DND-41 (cell line): ENCODE data around the gene CFB.

Experiments
- ATAC-seq: fragments of 200-7000 bp; cut with Tn5 transposase; 3 replicates; pipeline ENCODE4 v1.9.1; 2021; ENCODE audit warnings: low read depth; ENCODE audit not compliant: insufficient read depth
- DNase-seq: peaks from one replicate; pipeline ENCODE4 v3.0.0-alpha.2; 2020
- H2AFZ ChIP-seq: 2 replicates; pipeline ENCODE4 v1.6.0; 2012; ENCODE audit warnings: low read depth, low read length
- H3K27ac ChIP-seq: 2 replicates; pipeline ENCODE4 v1.5.1; 2012; ENCODE audit warnings: low read length, inconsistent platforms
- H3K27me3 ChIP-seq: fragments of 200-600 bp; sonication (generic); 2 replicates; pipeline ENCODE4 v1.6.0; 2012; ENCODE audit warnings: low read length, mild to moderate bottlenecking, inconsistent platforms; ENCODE audit not compliant: insufficient read depth, poor library complexity
- H3K36me3 ChIP-seq: 2 replicates; pipeline ENCODE4 v1.5.1; 2012; ENCODE audit warnings: low read length, inconsistent platforms; ENCODE audit not compliant: insufficient read depth
- H3K4me1 ChIP-seq: 2 replicates; pipeline ENCODE4 v1.5.1; 2012; ENCODE audit warnings: mild to moderate bottlenecking, low read length; ENCODE audit not compliant: insufficient read depth
- H3K4me2 ChIP-seq: 2 replicates; pipeline ENCODE4 v1.6.0; 2012; ENCODE audit warnings: mild to moderate bottlenecking, moderate library complexity, low read length, inconsistent platforms; ENCODE audit not compliant: insufficient read depth
- H3K4me3 ChIP-seq, 2 experiments: fragments of 200-600 bp in 1 of 2; shearing (Covaris generic) in 1 of 2; 2 replicates each; pipeline ENCODE4 v1.5.1; 2012 to 2016; ENCODE audit warnings: inconsistent platforms in 2 of 2, low read length in 2 of 2, mild to moderate bottlenecking in 2 of 2, low read depth in 1 of 2, moderate library complexity in 1 of 2
- H3K79me2 ChIP-seq: 2 replicates; pipeline ENCODE4 v1.6.0; 2012; ENCODE audit warnings: low read length, inconsistent platforms; ENCODE audit not compliant: insufficient read depth
- H3K9ac ChIP-seq: 2 replicates; pipeline ENCODE4 v1.6.0; 2012; ENCODE audit warnings: low read depth, mild to moderate bottlenecking, inconsistent platforms, low read length, moderate library complexity
- H3K9me3 ChIP-seq: 2 replicates; pipeline ENCODE4 v1.5.1; 2012; ENCODE audit warnings: low read length, moderate library complexity, mild to moderate bottlenecking, inconsistent platforms; ENCODE audit not compliant: insufficient read depth, severe bottlenecking
- H4K20me1 ChIP-seq: 2 replicates; pipeline ENCODE4 v1.6.0; 2012; ENCODE audit warnings: low read length; ENCODE audit not compliant: insufficient read depth
- EZH2 ChIP-seq: IDR thresholded peaks from 3 replicates; pipeline ENCODE4 v1.6.1; 2012; ENCODE audit warnings: borderline replicate concordance, low read depth, mild to moderate bottlenecking, moderate library complexity, low read length, inconsistent platforms; ENCODE audit not compliant: severe bottlenecking
- TF ChIP-seq, protein P1 (sequence below): IDR thresholded peaks from 2 replicates; pipeline ENCODE4 v1.5.1; 2012; ENCODE audit warnings: borderline replicate concordance, low read length, moderate library complexity, mild to moderate bottlenecking; ENCODE audit not compliant: poor library complexity, severe bottlenecking; ENCODE audit errors: extremely low read depth

Gene CFB

DNA sequence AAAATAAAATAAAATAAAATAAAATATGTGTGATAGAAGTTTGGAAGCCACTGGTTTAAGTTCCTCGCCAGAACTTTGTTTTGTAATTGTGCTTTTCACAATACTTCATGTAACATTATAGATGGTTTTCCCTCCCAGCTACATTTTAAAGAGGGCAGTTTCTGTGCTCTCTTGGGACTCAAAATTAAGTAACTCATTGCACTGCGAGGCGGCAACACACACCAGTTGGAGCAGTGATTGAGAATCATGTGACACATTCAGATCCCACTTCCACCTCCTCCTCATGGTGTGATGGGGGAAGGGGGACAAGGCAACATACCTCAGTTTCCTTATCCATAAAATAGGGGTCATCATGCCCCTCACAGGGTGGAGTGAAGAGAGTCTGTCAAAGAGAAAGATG, 10.9 kb upstream of the CFB start:
- no peak overlapping the region for H2AFZ ChIP-seq
- H3K4me2 ChIP-seq, result no peak overlapping the region
- DNase-seq (no peak), ATAC-seq (no peak)
- H3K4me1 ChIP-seq, result no peaks in the 10 kb centered on the region
- TF ChIP-seq, protein P1, sequence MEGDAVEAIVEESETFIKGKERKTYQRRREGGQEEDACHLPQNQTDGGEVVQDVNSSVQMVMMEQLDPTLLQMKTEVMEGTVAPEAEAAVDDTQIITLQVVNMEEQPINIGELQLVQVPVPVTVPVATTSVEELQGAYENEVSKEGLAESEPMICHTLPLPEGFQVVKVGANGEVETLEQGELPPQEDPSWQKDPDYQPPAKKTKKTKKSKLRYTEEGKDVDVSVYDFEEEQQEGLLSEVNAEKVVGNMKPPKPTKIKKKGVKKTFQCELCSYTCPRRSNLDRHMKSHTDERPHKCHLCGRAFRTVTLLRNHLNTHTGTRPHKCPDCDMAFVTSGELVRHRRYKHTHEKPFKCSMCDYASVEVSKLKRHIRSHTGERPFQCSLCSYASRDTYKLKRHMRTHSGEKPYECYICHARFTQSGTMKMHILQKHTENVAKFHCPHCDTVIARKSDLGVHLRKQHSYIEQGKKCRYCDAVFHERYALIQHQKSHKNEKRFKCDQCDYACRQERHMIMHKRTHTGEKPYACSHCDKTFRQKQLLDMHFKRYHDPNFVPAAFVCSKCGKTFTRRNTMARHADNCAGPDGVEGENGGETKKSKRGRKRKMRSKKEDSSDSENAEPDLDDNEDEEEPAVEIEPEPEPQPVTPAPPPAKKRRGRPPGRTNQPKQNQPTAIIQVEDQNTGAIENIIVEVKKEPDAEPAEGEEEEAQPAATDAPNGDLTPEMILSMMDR, result no peak
- no peak for TF ChIP-seq EZH2
- H4K20me1 ChIP-seq, result no peaks in the 10 kb centered on the region
- no peaks in the 10 kb centered on the region for H3K79me2 ChIP-seq
- H3K27me3 ChIP-seq, result peaks cover 3% of the 10 kb centered on the region
- H3K9me3 ChIP-seq, result no peaks in the 10 kb centered on the region
- H3K27ac ChIP-seq, result no peak overlapping the region
- no peak overlapping the region for H3K9ac ChIP-seq
- H3K36me3 ChIP-seq, result no peaks in the 10 kb centered on the region
- H3K4me3 ChIP-seq, result no peak overlapping the region

DNA sequence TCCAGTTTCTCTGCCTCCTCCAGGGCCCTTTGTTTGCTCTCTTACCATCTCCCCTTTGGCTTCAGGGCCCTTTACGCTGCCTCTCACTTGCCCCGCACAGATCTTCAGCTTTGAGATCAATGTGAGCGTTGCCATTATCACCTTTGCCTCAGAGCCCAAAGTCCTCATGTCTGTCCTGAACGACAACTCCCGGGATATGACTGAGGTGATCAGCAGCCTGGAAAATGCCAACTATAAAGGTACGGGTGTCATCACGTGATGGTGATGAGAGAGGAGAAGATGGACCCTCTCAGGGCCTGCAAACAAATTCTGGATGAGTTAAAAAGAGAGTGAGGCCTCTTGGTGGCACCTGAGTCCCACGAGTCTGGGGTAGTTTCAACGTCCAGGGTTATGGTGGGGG, 10.1 kb upstream of the CFB start:
- H3K36me3 ChIP-seq, result no peaks in the 10 kb centered on the region
- H2AFZ ChIP-seq, result no peak overlapping the region
- H3K27ac ChIP-seq, result no peak overlapping the region
- H3K4me3 ChIP-seq, result no peak overlapping the region
- H3K27me3 ChIP-seq, result peaks cover 3% of the 10 kb centered on the region
- TF ChIP-seq, protein P1, result no peak
- no peak for TF ChIP-seq EZH2
- no peaks in the 10 kb centered on the region for H3K4me1 ChIP-seq
- H4K20me1 ChIP-seq, result no peaks in the 10 kb centered on the region
- H3K4me2 ChIP-seq, result no peak overlapping the region
- H3K9ac ChIP-seq, result no peak overlapping the region
- ATAC-seq (no peak), DNase-seq (no peak)
- H3K9me3 ChIP-seq, result no peaks in the 10 kb centered on the region
- H3K79me2 ChIP-seq, result no peaks in the 10 kb centered on the region

DNA sequence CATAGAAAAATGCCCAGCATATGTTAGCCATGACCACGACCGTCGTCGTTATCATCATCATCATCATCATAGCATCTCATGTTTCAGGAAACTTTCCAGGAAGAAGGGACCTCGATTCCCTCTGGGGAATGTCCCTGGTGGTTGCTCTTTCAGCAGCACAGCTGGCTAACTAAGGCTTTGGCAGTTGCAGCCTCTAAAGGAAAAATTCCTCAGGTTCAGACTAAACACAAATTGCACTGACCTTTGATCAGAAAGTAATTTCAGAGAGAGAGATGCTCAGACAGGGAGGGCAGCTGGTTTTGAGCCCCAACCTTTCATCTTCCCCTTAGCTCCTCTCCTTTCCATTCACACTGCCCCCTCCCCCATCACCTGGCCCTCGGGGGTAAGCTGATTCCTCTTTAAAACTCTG, 5.6 kb upstream of the CFB start:
- no peak overlapping the region for H3K9ac ChIP-seq
- no peaks in the 10 kb centered on the region for H3K79me2 ChIP-seq
- no peak for ATAC-seq
- H3K4me2 ChIP-seq, result no peak overlapping the region
- H3K4me3 ChIP-seq, result no peak overlapping the region
- H4K20me1 ChIP-seq, result no peaks in the 10 kb centered on the region; the same call in 1 of the 2 replicates
- H3K9me3 ChIP-seq, result no peaks in the 10 kb centered on the region
- H2AFZ ChIP-seq, result no peak overlapping the region
- no peak overlapping the region for H3K27ac ChIP-seq
- TF ChIP-seq, protein P1, result no peak
- TF ChIP-seq EZH2, result no peak
- H3K4me1 ChIP-seq, result no peaks in the 10 kb centered on the region
- no peak for DNase-seq
- peaks cover 13% of the 10 kb centered on the region for H3K27me3 ChIP-seq
- H3K36me3 ChIP-seq, result no peaks in the 10 kb centered on the region

- TF ChIP-seq EZH2, result no peak
- TF ChIP-seq, protein P1, result no peak
- no peak overlapping the region for H3K4me3 ChIP-seq
- H3K9me3 ChIP-seq, result no peaks in the 10 kb centered on the region
- no peak for ATAC-seq
- no peaks in the 10 kb centered on the region for H3K4me1 ChIP-seq
- no peak overlapping the region for H3K27ac ChIP-seq
- H3K27me3 ChIP-seq, result peaks cover 10% of the 10 kb centered on the region
- H3K36me3 ChIP-seq, result no peaks in the 10 kb centered on the region
- H2AFZ ChIP-seq, result no peak overlapping the region
- DNase-seq, result no peak
- H3K4me2 ChIP-seq, result no peak overlapping the region
- H3K79me2 ChIP-seq, result no peaks in the 10 kb centered on the region
- no peak overlapping the region for H3K9ac ChIP-seq
- no peaks in the 10 kb centered on the region; the same call in 1 of the 2 replicates for H4K20me1 ChIP-seq
Observed at GRCh38 chr6:31943742-31944141, 2.2 kb upstream of the CFB start.
